SJSA1 (cell line): Measurements from ENCODE around the gene GRB10. TPM values are rescaled to one million over a fixed set of nuclear protein-coding genes. Genes with fewer than 3 reads are reported as not detected.
A peak's percentile ranks its signal among the peaks of the same experiment; 100 is the strongest.

ENCODE experiments used
- DNase-seq, 2 experiments: peaks; one replicate each; pipeline ENCODE4 v3.0.0-alpha.2; 2015 to 2020; ENCODE audit warnings: low spot score in 2 of 2, low read depth in 1 of 2
- H3K27ac ChIP-seq: fragments of 250-450 bp; sonication (Bioruptor Pico); 2 replicates; pipeline ENCODE4 v1.5.1; 2020; ENCODE audit warnings: mild to moderate bottlenecking, moderate library complexity
- H3K27me3 ChIP-seq: fragments of 250-450 bp; sonication (Bioruptor Pico); replicated peaks from 2 replicates; pipeline ENCODE4 v1.5.1; 2020; ENCODE audit warnings: mild to moderate bottlenecking, moderate library complexity
- H3K36me3 ChIP-seq: fragments of 250-450 bp; sonication (Bioruptor Pico); 2 replicates; pipeline ENCODE4 v1.5.1; 2020; ENCODE audit warnings: mild to moderate bottlenecking
- H3K4me1 ChIP-seq: fragments of 250-450 bp; sonication (Bioruptor Pico); replicated peaks from 2 replicates; pipeline ENCODE4 v1.6.1; 2021; ENCODE audit warnings: mild to moderate bottlenecking
- H3K4me3 ChIP-seq: fragments of 250-450 bp; sonication (Bioruptor Pico); 2 replicates; pipeline ENCODE4 v1.5.1; 2020; ENCODE audit warnings: mild to moderate bottlenecking
- H3K9me3 ChIP-seq: fragments of 250-450 bp; sonication (Bioruptor Pico); replicated peaks from 2 replicates; pipeline ENCODE4 v1.5.1; 2020; ENCODE audit warnings: mild to moderate bottlenecking
- total RNA-seq: library from RNA; depleted of rRNA; stranded (reverse); fragments of >200 nt; shearing (Covaris generic); gene quantifications from 2 replicates; pipeline ENCODE4 v1.2.3, GENCODE V29; 2014

The GRB10 gene
- total RNA-seq, 1 experiment from 2014 or later: 3.3 TPM

GRCh38 chr7:50626286-50626685 is 156.4 kb downstream of the GRB10 start:
- Histone ChIP-seq H3K4me1 (no peaks in the 10 kb centered on the region), H3K36me3 (no peaks in the 10 kb centered on the region), H3K27ac (no peak overlapping the region), H3K27me3 (no peaks in the 10 kb centered on the region), H3K9me3 (no peaks in the 10 kb centered on the region), H3K4me3 (no peak overlapping the region)
- no peak for DNase-seq

- H3K27ac ChIP-seq: no peak overlapping the region
- no peak overlapping the region for H3K4me3 ChIP-seq
- no peak for DNase-seq
- no peaks in the 10 kb centered on the region for H3K4me1 ChIP-seq
- no peaks in the 10 kb centered on the region for H3K9me3 ChIP-seq
- no peaks in the 10 kb centered on the region for H3K36me3 ChIP-seq
- H3K27me3 ChIP-seq: no peaks in the 10 kb centered on the region
These were observed 157.3 kb downstream of the GRB10 start for GRCh38 chr7:50625360-50625759.

- H3K4me1 ChIP-seq: no peaks in the 10 kb centered on the region
- no peaks in the 10 kb centered on the region for H3K36me3 ChIP-seq
- H3K27me3 ChIP-seq: no peaks in the 10 kb centered on the region
- H3K9me3 ChIP-seq: no peaks in the 10 kb centered on the region
- H3K4me3 ChIP-seq: no peak overlapping the region
- H3K27ac ChIP-seq: no peak overlapping the region
- no peak for DNase-seq
These were observed 159.9 kb downstream of the GRB10 start for GRCh38 chr7:50622821-50623220.

- H3K27ac ChIP-seq: no peak overlapping the region
- H3K4me3 ChIP-seq: no peak overlapping the region
- no peaks in the 10 kb centered on the region for H3K9me3 ChIP-seq
- no peaks in the 10 kb centered on the region for H3K4me1 ChIP-seq
- no peaks in the 10 kb centered on the region for H3K27me3 ChIP-seq
- H3K36me3 ChIP-seq: no peaks in the 10 kb centered on the region
- DNase-seq: no peak
These were observed 160.7 kb downstream of the GRB10 start for GRCh38 chr7:50621973-50622490.

- H3K27me3 ChIP-seq: no peaks in the 10 kb centered on the region
- no peaks in the 10 kb centered on the region for H3K36me3 ChIP-seq
- no peaks in the 10 kb centered on the region for H3K4me1 ChIP-seq
- H3K4me3 ChIP-seq: no peak overlapping the region
- no peak for DNase-seq
- H3K9me3 ChIP-seq: no peaks in the 10 kb centered on the region
- H3K27ac ChIP-seq: no peak overlapping the region
These were observed 161.5 kb downstream of the GRB10 start for GRCh38 chr7:50621206-50621605.

GRCh38 chr7:50620433-50620832 is 162.3 kb downstream of the GRB10 start:
- Histone ChIP-seq H3K9me3 (no peaks in the 10 kb centered on the region), H3K4me1 (no peaks in the 10 kb centered on the region), H3K36me3 (no peaks in the 10 kb centered on the region), H3K27ac (no peak overlapping the region), H3K4me3 (no peak overlapping the region), H3K27me3 (no peaks in the 10 kb centered on the region)
- no peak for DNase-seq

- Histone ChIP-seq H3K27ac (no peak overlapping the region), H3K9me3 (no peaks in the 10 kb centered on the region), H3K4me3 (no peak overlapping the region), H3K27me3 (no peaks in the 10 kb centered on the region), H3K36me3 (no peaks in the 10 kb centered on the region; the same call in 1 of the 2 replicates), H3K4me1 (no peaks in the 10 kb centered on the region)
- no peak for DNase-seq
These were observed 163.0 kb downstream of the GRB10 start for GRCh38 chr7:50619684-50620083.

- Histone ChIP-seq H3K36me3 (no peaks in the 10 kb centered on the region; the same call in 1 of the 2 replicates), H3K27ac (no peak overlapping the region), H3K27me3 (no peaks in the 10 kb centered on the region), H3K9me3 (no peaks in the 10 kb centered on the region), H3K4me3 (no peak overlapping the region), H3K4me1 (no peaks in the 10 kb centered on the region)
- no peak for DNase-seq
These were observed 164.4 kb downstream of the GRB10 start for GRCh38 chr7:50618281-50618680.

- no peak overlapping the region for H3K4me3 ChIP-seq
- no peaks in the 10 kb centered on the region for H3K27me3 ChIP-seq
- no peak overlapping the region for H3K27ac ChIP-seq
- no peaks in the 10 kb centered on the region; the same call in 1 of the 2 replicates for H3K36me3 ChIP-seq
- no peak for DNase-seq
- H3K4me1 ChIP-seq: peaks cover 6% of the 10 kb centered on the region
- H3K9me3 ChIP-seq: no peaks in the 10 kb centered on the region
These were observed 167.1 kb downstream of the GRB10 start for GRCh38 chr7:50615519-50616080.

- Histone ChIP-seq H3K4me3 (no peak overlapping the region), H3K27ac (no peak overlapping the region), H3K27me3 (no peaks in the 10 kb centered on the region), H3K9me3 (no peaks in the 10 kb centered on the region), H3K36me3 (no peaks in the 10 kb centered on the region; the same call in 1 of the 2 replicates), H3K4me1 (peaks cover 10% of the 10 kb centered on the region)
- DNase-seq: no peak
These were observed 167.8 kb downstream of the GRB10 start for GRCh38 chr7:50614721-50615518.

GRCh38 chr7:50613473-50613872 is 169.2 kb downstream of the GRB10 start:
- peaks cover 10% of the 10 kb centered on the region for H3K4me1 ChIP-seq
- no peaks in the 10 kb centered on the region; the same call in 1 of the 2 replicates for H3K36me3 ChIP-seq
- H3K4me3 ChIP-seq: no peak overlapping the region
- no peaks in the 10 kb centered on the region for H3K9me3 ChIP-seq
- H3K27me3 ChIP-seq: no peaks in the 10 kb centered on the region
- no peak overlapping the region for H3K27ac ChIP-seq
- DNase-seq: no peak

- Histone ChIP-seq H3K27ac (no peak overlapping the region), H3K9me3 (no peaks in the 10 kb centered on the region)
- DNase-seq: no peak
These were observed 170.0 kb downstream of the GRB10 start for GRCh38 chr7:50612704-50613103.

GRCh38 chr7:50610521-50611277 is 172.0 kb downstream of the GRB10 start:
- Histone ChIP-seq H3K4me1 (peaks cover 10% of the 10 kb centered on the region), H3K9me3 (no peaks in the 10 kb centered on the region), H3K36me3 (no peaks in the 10 kb centered on the region; the same call in 1 of the 2 replicates), H3K27me3 (no peaks in the 10 kb centered on the region), H3K4me3 (no peak overlapping the region), H3K27ac (no peak overlapping the region)
- DNase-seq: peak in 1 of 2 experiments; percentile 26

More at GRCh38 chr7:50612704-50613103, 170.0 kb downstream of the GRB10 start:
- Histone ChIP-seq H3K4me3 (no peak overlapping the region), H3K27me3 (no peaks in the 10 kb centered on the region), H3K4me1 (peaks cover 10% of the 10 kb centered on the region), H3K36me3 (no peaks in the 10 kb centered on the region; the same call in 1 of the 2 replicates)
